Gastroesophageal sphincter (tissue), 3 donors: ENCODE data around the gene SMAD6.

ENCODE experiments used
- CTCF ChIP-seq, 4 experiments: fragments of 200-600 bp in 2 of 4; fragments of 450-650 bp in 2 of 4; sonication (generic) in 1 of 4; IDR thresholded peaks; one replicate each; pipeline ENCODE4 v1.5.1; 2017 to 2019; ENCODE audit warnings: antibody characterized with exemption in 4 of 4, mild to moderate bottlenecking in 2 of 4, moderate library complexity in 2 of 4
- EP300 ChIP-seq: sonication (generic); formaldehyde crosslinking; IDR thresholded peaks from one replicate; pipeline ENCODE4 v1.6.1; 2017; ENCODE audit warnings: antibody characterized with exemption, mild to moderate bottlenecking
- POLR2A ChIP-seq, 2 donors: fragments of 450-650 bp; IDR thresholded peaks; one replicate each; pipeline ENCODE4 v1.6.1; 2017; ENCODE audit warnings: antibody characterized with exemption in 2 of 2, mild to moderate bottlenecking in 2 of 2, moderate library complexity in 1 of 2
- POLR2AphosphoS5 ChIP-seq: sonication (generic); formaldehyde crosslinking; IDR thresholded peaks from one replicate; pipeline ENCODE4 v1.6.1; 2017; ENCODE audit warnings: antibody characterized with exemption

GRCh38 chr15:66795851-66796250, 93.8 kb downstream of the SMAD6 start:
- TF ChIP-seq CTCF (IDR thresholded peaks at IDR 0.05), result no peak
- TF ChIP-seq POLR2A (IDR thresholded peaks at IDR 0.05), result no peak
- TF ChIP-seq EP300, result no peak
- no peak for TF ChIP-seq POLR2AphosphoS5
